ENCODE data around the gene WBP1L. TPM values are rescaled to one million over a fixed set of nuclear protein-coding genes. Genes with fewer than 3 reads are reported as not detected.
A peak's percentile ranks its signal among the peaks of the same experiment; 100 is the strongest.

Gene WBP1L
- total RNA-seq, 6 experiments from 2014 or later, result 34.9 to 40.7 (median 38.6) TPM

DNA sequence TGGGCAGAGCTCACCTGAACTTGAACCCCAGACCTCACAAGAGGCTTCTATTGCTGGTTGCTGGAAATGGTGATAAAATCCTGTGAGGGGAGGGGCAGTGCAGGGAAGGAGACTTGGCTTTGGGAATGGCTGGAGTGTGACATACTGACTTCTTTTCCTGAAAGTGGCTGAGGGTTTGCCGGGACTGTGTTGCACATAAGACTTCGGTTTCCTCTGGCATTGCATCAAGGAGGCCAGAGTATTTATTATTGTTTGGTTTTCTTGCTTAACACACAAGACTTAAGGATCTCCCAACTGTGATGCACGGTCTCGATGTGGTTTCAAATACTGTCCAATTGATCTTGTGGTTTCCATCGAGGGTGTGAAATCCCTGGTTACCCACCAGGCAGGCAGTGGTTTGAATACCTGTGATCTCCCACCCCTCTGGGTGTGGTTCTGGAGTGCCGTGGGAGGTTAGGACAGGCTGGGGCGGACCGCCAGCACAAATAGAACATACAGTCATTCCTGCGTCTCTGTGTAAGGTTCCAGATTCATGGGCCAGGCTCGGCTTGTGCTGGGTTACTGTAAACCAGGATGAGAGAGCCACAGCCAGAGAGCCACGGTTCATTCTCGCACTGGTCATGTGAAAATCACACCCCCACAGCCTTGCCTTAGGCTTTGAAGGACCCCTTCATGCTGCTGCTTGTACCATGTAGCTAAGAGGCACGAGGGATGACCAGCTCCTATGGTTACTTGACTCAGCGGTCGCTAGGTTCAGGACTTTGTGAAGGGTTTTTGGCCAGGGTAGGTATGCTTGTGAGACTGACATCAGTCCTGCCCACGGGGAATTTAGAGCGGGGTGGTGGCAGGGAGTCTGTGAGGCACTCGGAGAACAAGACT is 39.2 kb downstream of the WBP1L start:
- Mint-ChIP-seq H3K27me3 (ENCODE audit: insufficient read depth) (peaks cover 2% of the 10 kb centered on the region), H3K9me3 (no peaks in the 10 kb centered on the region), H3K4me1 (ENCODE audit: low read depth) (peaks cover 67% of the 10 kb centered on the region), H3K27ac (peak overlapping the region; percentile 28; the same call in 1 of the 2 replicates), H3K36me3 (ENCODE audit: low read depth) (peaks cover 6% of the 10 kb centered on the region; the same call in 1 of the 2 replicates), H3K4me3 (peak overlapping the region; percentile 49; the same call in 1 of the 2 replicates)
- TF ChIP-seq, protein P1, sequence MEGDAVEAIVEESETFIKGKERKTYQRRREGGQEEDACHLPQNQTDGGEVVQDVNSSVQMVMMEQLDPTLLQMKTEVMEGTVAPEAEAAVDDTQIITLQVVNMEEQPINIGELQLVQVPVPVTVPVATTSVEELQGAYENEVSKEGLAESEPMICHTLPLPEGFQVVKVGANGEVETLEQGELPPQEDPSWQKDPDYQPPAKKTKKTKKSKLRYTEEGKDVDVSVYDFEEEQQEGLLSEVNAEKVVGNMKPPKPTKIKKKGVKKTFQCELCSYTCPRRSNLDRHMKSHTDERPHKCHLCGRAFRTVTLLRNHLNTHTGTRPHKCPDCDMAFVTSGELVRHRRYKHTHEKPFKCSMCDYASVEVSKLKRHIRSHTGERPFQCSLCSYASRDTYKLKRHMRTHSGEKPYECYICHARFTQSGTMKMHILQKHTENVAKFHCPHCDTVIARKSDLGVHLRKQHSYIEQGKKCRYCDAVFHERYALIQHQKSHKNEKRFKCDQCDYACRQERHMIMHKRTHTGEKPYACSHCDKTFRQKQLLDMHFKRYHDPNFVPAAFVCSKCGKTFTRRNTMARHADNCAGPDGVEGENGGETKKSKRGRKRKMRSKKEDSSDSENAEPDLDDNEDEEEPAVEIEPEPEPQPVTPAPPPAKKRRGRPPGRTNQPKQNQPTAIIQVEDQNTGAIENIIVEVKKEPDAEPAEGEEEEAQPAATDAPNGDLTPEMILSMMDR (IDR thresholded peaks at IDR 0.05), result no peak
- no peak for DNase-seq

DNA sequence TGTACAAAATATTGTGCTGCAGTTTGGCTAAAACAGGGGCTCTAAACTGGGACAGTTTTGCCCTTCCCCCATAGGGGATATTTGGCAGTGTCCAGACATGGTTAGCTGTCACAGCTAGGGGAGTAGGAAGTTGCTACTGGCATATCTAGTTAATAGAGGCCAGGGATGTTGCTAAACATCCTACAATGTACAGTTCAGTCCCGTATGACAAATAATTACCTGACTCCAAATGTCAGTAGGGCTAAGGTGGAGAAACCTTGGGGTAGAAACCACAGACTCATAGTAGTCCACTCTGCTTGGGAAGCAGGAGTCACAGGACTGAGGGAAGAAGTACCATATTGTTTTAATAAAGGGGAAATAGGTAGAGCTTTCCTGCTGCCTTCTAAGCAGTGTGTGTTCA is 39.8 kb downstream of the WBP1L start:
- no peaks in the 10 kb centered on the region; the same call in 1 of the 2 replicates for H3K27me3 Mint-ChIP-seq (ENCODE audit: insufficient read depth)
- peaks cover 65% of the 10 kb centered on the region for H3K4me1 Mint-ChIP-seq (ENCODE audit: low read depth)
- H3K36me3 Mint-ChIP-seq (ENCODE audit: low read depth), result peaks cover 6% of the 10 kb centered on the region; the same call in 1 of the 2 replicates
- H3K27ac Mint-ChIP-seq, result no peak overlapping the region
- no peak for DNase-seq
- H3K4me3 Mint-ChIP-seq, result no peak overlapping the region
- TF ChIP-seq, protein P1 (IDR thresholded peaks at IDR 0.05), result no peak
- H3K9me3 Mint-ChIP-seq, result no peaks in the 10 kb centered on the region

DNA sequence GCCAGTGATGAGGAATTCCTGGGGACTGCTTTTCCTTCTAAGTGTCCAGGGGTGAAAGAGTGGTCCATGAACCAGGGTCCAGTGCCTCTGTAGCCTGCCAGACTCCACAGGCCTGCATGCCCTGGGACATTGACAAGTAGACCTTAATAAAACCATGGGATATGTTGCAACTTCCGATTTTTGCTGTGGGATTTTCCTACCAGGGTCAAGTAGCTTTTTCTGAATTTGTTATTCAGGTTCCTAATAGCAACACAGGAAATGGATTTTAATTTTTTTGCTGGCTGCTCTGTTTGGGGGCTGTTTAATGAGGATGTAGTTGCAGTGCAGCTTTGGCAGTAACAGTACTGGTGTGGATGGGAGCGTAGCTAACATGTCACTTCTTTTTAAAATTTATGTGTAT is 42.1 kb downstream of the WBP1L start:
- no peak overlapping the region for H3K4me3 Mint-ChIP-seq
- H3K27ac Mint-ChIP-seq, result no peak overlapping the region

DNA sequence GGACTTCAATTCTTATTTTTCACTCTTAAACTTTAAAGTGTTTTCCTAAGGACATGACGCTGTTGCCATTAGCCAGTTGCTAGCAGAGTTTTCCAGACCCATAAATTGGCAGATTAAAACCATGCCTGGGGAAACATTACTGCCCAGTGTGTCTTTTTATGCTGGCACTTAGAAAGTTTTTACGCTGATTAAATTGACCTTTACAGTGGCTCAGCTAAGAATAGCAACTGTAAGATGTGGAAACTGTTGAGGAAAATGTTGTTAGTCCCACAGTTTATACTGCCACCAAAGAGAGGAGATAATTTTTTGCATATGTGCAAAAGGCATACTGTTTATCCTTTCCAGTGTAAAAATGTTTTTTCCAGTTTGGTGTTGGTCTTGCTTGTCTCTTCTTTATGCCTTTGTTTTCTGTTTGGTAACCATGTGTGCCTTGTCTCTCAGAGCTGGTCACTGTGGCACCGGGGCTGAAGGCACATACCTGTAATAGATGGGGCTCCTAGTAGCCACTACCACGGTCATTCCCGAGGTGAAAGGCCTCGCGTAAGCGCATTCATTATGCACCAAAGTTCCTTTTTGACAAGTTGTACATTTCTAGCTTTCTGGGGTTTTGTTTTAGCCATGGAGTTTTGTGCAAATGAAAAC is 48.1 kb downstream of the WBP1L start:
- Mint-ChIP-seq H3K27me3 (ENCODE audit: insufficient read depth) (no peaks in the 10 kb centered on the region), H3K36me3 (ENCODE audit: low read depth) (no peaks in the 10 kb centered on the region), H3K9me3 (no peaks in the 10 kb centered on the region), H3K27ac (peak overlapping the region; percentile 51), H3K4me1 (ENCODE audit: low read depth) (peaks cover 45% of the 10 kb centered on the region), H3K4me3 (no peak overlapping the region)
- peak; percentile 25 for DNase-seq
- TF ChIP-seq, protein P1 (IDR thresholded peaks at IDR 0.05), result no peak

More for the DNA sequence above, 42.1 kb downstream of the WBP1L start:
- TF ChIP-seq, protein P1 (IDR thresholded peaks at IDR 0.05), result no peak
- no peak for DNase-seq
- no peaks in the 10 kb centered on the region for H3K36me3 Mint-ChIP-seq (ENCODE audit: low read depth)
- H3K9me3 Mint-ChIP-seq, result no peaks in the 10 kb centered on the region
- H3K4me1 Mint-ChIP-seq (ENCODE audit: low read depth), result peaks cover 52% of the 10 kb centered on the region
- no peaks in the 10 kb centered on the region; the same call in 1 of the 2 replicates for H3K27me3 Mint-ChIP-seq (ENCODE audit: insufficient read depth)

DNA sequence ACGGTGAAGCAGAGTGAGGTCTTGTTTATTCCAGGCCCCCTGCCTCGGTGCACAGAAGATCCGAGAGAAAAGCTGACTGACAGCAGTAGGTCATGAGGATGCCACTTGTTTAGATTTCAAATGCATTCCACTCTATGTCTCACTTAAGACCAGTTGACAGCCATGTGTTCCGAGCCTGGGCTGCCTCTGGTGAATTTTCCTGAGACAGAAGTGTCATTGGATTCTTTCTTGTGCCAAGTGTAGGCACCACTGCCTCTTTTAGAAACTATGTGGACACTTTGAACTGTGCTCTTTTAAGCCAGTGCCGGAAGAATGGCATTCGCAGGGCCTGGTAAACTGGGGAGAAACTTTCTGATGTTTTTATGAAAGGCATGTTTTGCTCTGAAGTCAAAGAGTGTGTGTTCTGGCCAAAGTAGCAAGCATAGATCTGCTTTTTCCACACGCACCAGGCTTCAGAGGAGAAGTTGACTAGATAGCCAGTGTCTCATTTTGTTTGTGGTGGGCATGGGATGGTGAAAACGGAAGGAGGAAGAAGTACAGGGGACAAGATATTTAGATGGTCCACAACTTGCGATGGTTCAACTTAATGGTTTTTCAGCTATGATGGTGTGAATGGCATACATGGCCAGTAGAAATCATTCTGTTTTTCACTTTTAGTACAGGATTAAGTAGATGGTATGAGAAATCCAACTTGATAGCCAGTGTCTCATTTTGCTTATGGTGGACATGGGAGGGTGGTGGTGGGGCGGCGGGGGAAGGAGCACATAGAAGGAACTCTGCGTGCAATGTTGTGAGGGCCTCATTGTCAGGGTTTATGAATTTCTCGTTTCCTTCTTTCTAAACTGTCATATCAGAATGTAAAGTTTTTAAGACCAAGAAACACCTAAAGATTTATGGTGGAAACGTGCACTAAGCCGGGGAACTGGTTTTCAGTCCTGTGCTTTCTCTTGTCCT is 52.0 kb downstream of the WBP1L start:
- Mint-ChIP-seq H3K9me3 (no peaks in the 10 kb centered on the region), H3K36me3 (ENCODE audit: low read depth) (peaks cover 7% of the 10 kb centered on the region; the same call in 1 of the 2 replicates), H3K27me3 (ENCODE audit: insufficient read depth) (no peaks in the 10 kb centered on the region; the same call in 1 of the 2 replicates), H3K4me1 (ENCODE audit: low read depth) (peaks cover 34% of the 10 kb centered on the region), H3K27ac (peak overlapping the region; percentile 61; the same call in 1 of the 2 replicates), H3K4me3 (no peak overlapping the region)
- TF ChIP-seq, protein P1 (IDR thresholded peaks at IDR 0.05), result no peak
- no peak for DNase-seq

Measured in HFFc6 (cell line).